Measurements from ENCODE around the gene NAALADL2. TPM values are rescaled to one million over a fixed set of nuclear protein-coding genes. Genes with fewer than 3 reads are reported as not detected.
A peak's percentile ranks its signal among the peaks of the same experiment; 100 is the strongest.

NAALADL2 gene
- 3.1 and 5.1 TPM in 2 replicates for total RNA-seq (2014; rRNA removed; shearing (Covaris generic))

GRCh38 chr3:174859114-174859735, at the start of gene NAALADL2:
Gene NAALADL2 (plus strand): TSS chr3:174859334.
- DNase-seq (ENCODE audit: low read depth): no peak

GRCh38 chr3:174810254-174810653, 48.9 kb upstream of the NAALADL2 start:
- no peak for DNase-seq (ENCODE audit: low read depth)

GRCh38 chr3:174812172-174812862, 46.8 kb upstream of the NAALADL2 start:
- DNase-seq (ENCODE audit: low read depth): no peak

- no peak for DNase-seq (ENCODE audit: low read depth)
Observed at GRCh38 chr3:174815750-174816149, 43.4 kb upstream of the NAALADL2 start.

- DNase-seq (ENCODE audit: low read depth): no peak
Observed at GRCh38 chr3:174820885-174821284, 38.2 kb upstream of the NAALADL2 start.

- peak; percentile 8 for DNase-seq (ENCODE audit: low read depth)
Observed at GRCh38 chr3:174821477-174821876, 37.7 kb upstream of the NAALADL2 start.

GRCh38 chr3:174822320-174822719, 36.8 kb upstream of the NAALADL2 start:
- DNase-seq (ENCODE audit: low read depth): no peak

- DNase-seq (ENCODE audit: low read depth): no peak
Observed at GRCh38 chr3:174826069-174826468, 33.1 kb upstream of the NAALADL2 start.

- DNase-seq (ENCODE audit: low read depth): no peak
Observed at GRCh38 chr3:174844746-174845145, 14.4 kb upstream of the NAALADL2 start.

GRCh38 chr3:174846055-174846454, 13.1 kb upstream of the NAALADL2 start:
- no peak for DNase-seq (ENCODE audit: low read depth)

GRCh38 chr3:174854987-174855386, 4.1 kb upstream of the NAALADL2 start:
- no peak for DNase-seq (ENCODE audit: low read depth)

GRCh38 chr3:174857301-174857700, 1.8 kb upstream of the NAALADL2 start:
- DNase-seq (ENCODE audit: low read depth): no peak

GRCh38 chr3:174858353-174858752, 781 bp upstream of the NAALADL2 start:
- no peak for DNase-seq (ENCODE audit: low read depth)

- no peak for DNase-seq (ENCODE audit: low read depth)
Observed at GRCh38 chr3:174859756-174860155, 622 bp downstream of the NAALADL2 start.

GRCh38 chr3:174862101-174862500, 3.0 kb downstream of the NAALADL2 start:
- DNase-seq (ENCODE audit: low read depth): peak; percentile 73

GRCh38 chr3:174862666-174863065, 3.5 kb downstream of the NAALADL2 start:
- no peak for DNase-seq (ENCODE audit: low read depth)

GRCh38 chr3:174863488-174863887, 4.4 kb downstream of the NAALADL2 start:
- DNase-seq (ENCODE audit: low read depth): peak; percentile 77

- DNase-seq (ENCODE audit: low read depth): peak; percentile 7
Observed at GRCh38 chr3:174869448-174869847, 10.3 kb downstream of the NAALADL2 start.

GRCh38 chr3:174873832-174874657, 14.9 kb downstream of the NAALADL2 start:
- no peak for DNase-seq (ENCODE audit: low read depth)

- no peak for DNase-seq (ENCODE audit: low read depth)
Observed at GRCh38 chr3:174882789-174883188, 23.7 kb downstream of the NAALADL2 start.

GRCh38 chr3:174883881-174884675, 24.9 kb downstream of the NAALADL2 start:
- DNase-seq (ENCODE audit: low read depth): no peak
